SKM-1 (cell line): Measurements from ENCODE around the gene CHMP1B.

ENCODE experiments used
- DNase-seq: peaks from one replicate; lab custom pipeline; 2025; ENCODE audit not compliant: unreplicated experiment; lab: John Stamatoyannopoulos, UW

CHMP1B gene

GRCh38 chr18:11901826-11902438, 50.7 kb downstream of the CHMP1B start:
- DNase-seq: no peak

GRCh38 chr18:11902522-11903292, 51.5 kb downstream of the CHMP1B start:
- DNase-seq: no peak
